ENCODE measurements around the gene DRG2.

Gene DRG2

DNA sequence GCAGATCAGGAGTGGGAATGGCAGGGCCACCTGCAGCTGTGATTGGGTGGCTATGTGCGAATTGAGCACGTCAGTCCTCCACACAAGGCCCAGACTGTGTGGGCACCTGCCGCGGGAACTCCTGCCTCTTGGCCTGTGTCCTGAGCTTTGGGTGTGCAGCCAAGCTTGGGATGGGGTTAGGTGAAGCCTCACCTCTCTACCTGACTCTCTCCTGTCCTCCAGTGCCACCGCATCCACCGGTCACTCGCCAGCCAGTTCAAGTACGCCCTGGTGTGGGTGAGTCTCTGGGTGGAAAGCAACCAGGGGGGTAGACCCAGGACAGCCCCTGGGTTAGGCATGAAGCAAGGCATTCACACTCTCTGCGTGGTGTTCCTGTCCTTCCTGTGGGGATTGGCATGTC lies 18.5 kb downstream of the DRG2 start:
- no peak for TF ChIP-seq CTCF (conservative IDR thresholded peaks at IDR 0.05; ENCODE audit: low read depth, low read length)
- no peak overlapping the region for H3K4me3 ChIP-seq (ENCODE audit: low read depth, low read length)
- DNase-seq (ENCODE audit: low read depth), result no peak

DNA sequence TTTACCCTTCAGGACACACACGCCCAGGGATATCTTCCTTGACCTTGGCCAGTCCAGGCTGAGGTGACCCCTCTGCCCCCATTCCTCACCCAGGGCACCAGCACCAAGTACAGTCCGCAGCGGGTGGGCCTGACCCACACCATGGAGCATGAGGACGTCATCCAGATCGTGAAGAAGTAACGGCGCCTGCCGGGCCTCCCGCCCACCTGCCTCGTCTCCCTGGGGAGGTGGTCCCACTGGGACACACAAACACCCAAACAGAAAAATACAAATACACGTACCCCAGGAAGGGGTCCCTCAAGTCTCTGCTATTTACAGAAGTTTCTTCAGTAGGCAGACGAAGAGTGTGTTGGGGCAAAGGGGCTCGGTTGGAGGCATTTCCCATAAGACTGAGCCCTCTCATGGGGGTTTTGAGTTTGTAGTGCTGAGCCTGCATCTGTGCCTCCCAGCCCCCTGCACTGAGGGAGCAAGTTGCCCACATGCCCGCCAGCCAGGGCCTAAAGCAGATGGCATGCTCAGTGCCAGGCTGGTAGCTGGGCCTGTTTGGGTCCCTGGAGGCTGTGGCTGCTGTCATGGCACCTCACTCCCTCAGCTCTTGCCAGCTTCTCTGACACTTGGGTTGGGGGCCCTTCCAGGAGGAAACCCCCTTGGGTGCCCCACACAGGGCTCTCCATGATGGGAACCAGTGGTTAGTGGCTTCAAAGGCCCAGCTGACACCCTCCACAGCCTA lies 19.5 kb downstream of the DRG2 start:
- TF ChIP-seq CTCF (conservative IDR thresholded peaks at IDR 0.05; ENCODE audit: low read depth, low read length), result no peak
- DNase-seq (ENCODE audit: low read depth), result no peak
- H3K4me3 ChIP-seq (ENCODE audit: low read depth, low read length), result no peak overlapping the region

- no peak overlapping the region for H3K4me3 ChIP-seq (ENCODE audit: low read depth, low read length)
- TF ChIP-seq CTCF (conservative IDR thresholded peaks at IDR 0.05; ENCODE audit: low read depth, low read length), result no peak
- no peak for DNase-seq (ENCODE audit: low read depth)
Measured at GRCh38 chr17:18107971-18108370, 20.2 kb downstream of the DRG2 start.

DNA sequence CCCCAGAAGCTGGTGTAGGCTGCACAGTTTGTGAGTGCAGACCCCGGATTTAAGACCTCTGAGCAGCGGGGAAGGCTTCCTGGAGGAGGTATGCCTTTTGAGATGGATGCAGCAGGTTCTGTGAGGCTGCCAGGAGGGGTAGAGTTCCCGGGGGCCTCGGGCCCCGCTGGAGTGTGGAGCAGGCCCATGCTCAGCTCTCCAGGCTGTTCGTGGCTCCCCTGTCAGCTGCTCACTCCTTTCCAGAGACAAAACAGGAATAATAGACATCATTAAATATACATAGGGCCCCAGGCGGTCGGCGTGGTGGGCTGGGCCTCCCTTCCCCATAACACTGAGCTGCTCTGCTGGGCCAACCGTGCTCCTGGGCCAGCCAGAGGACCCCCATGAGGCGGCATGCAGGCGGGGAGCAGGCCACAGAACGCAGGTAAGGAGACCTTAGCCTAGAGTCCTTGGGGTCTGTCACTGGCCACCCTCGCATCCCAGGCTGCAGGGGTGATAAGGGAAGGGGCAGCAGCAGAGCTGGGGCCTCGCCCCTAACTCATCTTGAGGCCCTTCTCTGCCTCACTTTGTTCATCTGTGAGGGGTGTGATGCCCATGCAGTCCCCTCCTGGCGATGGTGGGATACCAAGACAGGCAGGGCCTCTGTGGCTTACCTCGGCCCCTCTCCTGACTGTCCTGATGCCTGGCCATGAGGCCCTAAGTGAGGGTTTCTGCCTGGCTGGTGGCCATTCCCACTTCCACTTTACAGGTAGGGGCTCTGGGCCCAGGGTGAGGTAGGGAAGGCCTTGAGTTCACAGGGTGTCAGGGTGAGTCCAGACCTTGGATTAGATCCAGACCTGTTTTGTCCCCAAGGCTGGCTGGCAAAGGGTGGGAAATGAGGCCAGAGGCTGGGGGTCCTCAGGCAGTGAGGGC lies 20.9 kb downstream of the DRG2 start, which contains the start of gene MYO15A:
Gene MYO15A (plus strand): TSS at position 356 of the 912 bp plus-strand sequence. CDS start 10,045 bp downstream, outside the sequence.
- no peak within 1 kb of the TSS for H3K4me3 ChIP-seq (ENCODE audit: low read depth, low read length)
- DNase-seq (ENCODE audit: low read depth), result no peak
- no peak for TF ChIP-seq CTCF (conservative IDR thresholded peaks at IDR 0.05; ENCODE audit: low read depth, low read length)

GRCh38 chr17:18109935-18110485 lies 22.3 kb downstream of the DRG2 start:
- H3K4me3 ChIP-seq (ENCODE audit: low read depth, low read length), result no peak overlapping the region
- TF ChIP-seq CTCF (conservative IDR thresholded peaks at IDR 0.05; ENCODE audit: low read depth, low read length), result no peak
- no peak for DNase-seq (ENCODE audit: low read depth)

- no peak for DNase-seq (ENCODE audit: low read depth)
- no peak for TF ChIP-seq CTCF (conservative IDR thresholded peaks at IDR 0.05; ENCODE audit: low read depth, low read length)
- H3K4me3 ChIP-seq (ENCODE audit: low read depth, low read length), result no peak overlapping the region
Measured at GRCh38 chr17:18110636-18111145, 22.9 kb downstream of the DRG2 start.
